OCI-LY1 (cell line): Measurements from ENCODE around the gene PTGES3L.

ENCODE experiments used
- H2AFZ ChIP-seq: fragments of 200-600 bp; sonication (generic), shearing (Covaris generic); 2 replicates; pipeline ENCODE4 v1.6.0; 2014; ENCODE audit warnings: antibody characterized with exemption, mild to moderate bottlenecking, low read length
- H3F3A ChIP-seq: fragments of 200-600 bp; sonication (generic), shearing (Covaris generic); 2 replicates; pipeline ENCODE4 v1.6.0; 2014; ENCODE audit warnings: mild to moderate bottlenecking, antibody characterized with exemption, low read length, moderate library complexity; ENCODE audit not compliant: insufficient read depth
- H3K27ac ChIP-seq: fragments of 200-600 bp; sonication (generic); 2 replicates; pipeline ENCODE4 v1.5.1; 2014; ENCODE audit warnings: low read length, mixed run types, mild to moderate bottlenecking, low read depth; ENCODE audit not compliant: poor library complexity, severe bottlenecking
- H3K27me3 ChIP-seq: fragments of 200-600 bp; sonication (generic); 2 replicates; pipeline ENCODE4 v1.6.0; 2014; ENCODE audit warnings: antibody characterized with exemption, mild to moderate bottlenecking, low read length, moderate library complexity; ENCODE audit not compliant: insufficient read depth
- H3K36me3 ChIP-seq: fragments of 200-600 bp; sonication (generic); 2 replicates; pipeline ENCODE4 v1.6.1; 2014; ENCODE audit warnings: mild to moderate bottlenecking, antibody characterized with exemption, low read length, moderate library complexity, mixed read lengths; ENCODE audit not compliant: insufficient read depth
- H3K4me1 ChIP-seq: fragments of 200-600 bp; sonication (generic); 2 replicates; pipeline ENCODE4 v1.5.1; 2014; ENCODE audit warnings: mild to moderate bottlenecking, low read length, moderate library complexity; ENCODE audit not compliant: insufficient read depth, severe bottlenecking
- H3K4me2 ChIP-seq: fragments of 200-600 bp; sonication (generic), shearing (Covaris generic); 2 replicates; pipeline ENCODE4 v1.6.1; 2014; ENCODE audit warnings: low read length
- H3K4me3 ChIP-seq: fragments of 200-600 bp; sonication (generic); 2 replicates; pipeline ENCODE4 v1.5.1; 2014; ENCODE audit warnings: low read length, low read depth, mild to moderate bottlenecking, mixed read lengths; ENCODE audit not compliant: poor library complexity, severe bottlenecking
- H3K79me2 ChIP-seq: fragments of 200-600 bp; shearing (Covaris generic); 2 replicates; pipeline ENCODE4 v1.6.1; 2016; ENCODE audit warnings: mixed run types, low read length, mixed read lengths; ENCODE audit not compliant: insufficient read depth
- H3K9ac ChIP-seq: fragments of 200-600 bp; sonication (generic), shearing (Covaris generic); 2 replicates; pipeline ENCODE4 v1.6.1; 2014; ENCODE audit warnings: mild to moderate bottlenecking, low read length, mixed read lengths
- H3K9me2 ChIP-seq: fragments of 200-600 bp; sonication (generic), shearing (Covaris generic); 2 replicates; pipeline ENCODE4 v1.6.1; 2014; ENCODE audit warnings: low read depth, mild to moderate bottlenecking, low read length, mixed read lengths
- H3K9me3 ChIP-seq: fragments of 200-600 bp; shearing (Covaris generic); 2 replicates; pipeline ENCODE4 v1.6.1; 2014; ENCODE audit warnings: low read length, mixed read lengths
- H4K20me1 ChIP-seq: fragments of 200-600 bp; sonication (generic), shearing (Covaris generic); 2 replicates; pipeline ENCODE4 v1.6.0; 2016; ENCODE audit warnings: mild to moderate bottlenecking, low read length; ENCODE audit not compliant: insufficient read depth
- EZH2 ChIP-seq: fragments of 200-600 bp; sonication (generic), shearing (Covaris generic); IDR thresholded peaks from 2 replicates; pipeline ENCODE4 v1.8.0; 2017; ENCODE audit warnings: borderline replicate concordance, mixed run types, mild to moderate bottlenecking, antibody characterized with exemption, low read length, moderate library complexity, mixed read lengths
- TF ChIP-seq, protein P1 (sequence below): fragments of 200-600 bp; sonication (generic), shearing (Covaris generic); IDR thresholded peaks from 2 replicates; pipeline ENCODE4 v1.5.1; 2017; ENCODE audit warnings: mild to moderate bottlenecking, antibody characterized with exemption, low read length, moderate library complexity, mixed read lengths

Gene PTGES3L

DNA sequence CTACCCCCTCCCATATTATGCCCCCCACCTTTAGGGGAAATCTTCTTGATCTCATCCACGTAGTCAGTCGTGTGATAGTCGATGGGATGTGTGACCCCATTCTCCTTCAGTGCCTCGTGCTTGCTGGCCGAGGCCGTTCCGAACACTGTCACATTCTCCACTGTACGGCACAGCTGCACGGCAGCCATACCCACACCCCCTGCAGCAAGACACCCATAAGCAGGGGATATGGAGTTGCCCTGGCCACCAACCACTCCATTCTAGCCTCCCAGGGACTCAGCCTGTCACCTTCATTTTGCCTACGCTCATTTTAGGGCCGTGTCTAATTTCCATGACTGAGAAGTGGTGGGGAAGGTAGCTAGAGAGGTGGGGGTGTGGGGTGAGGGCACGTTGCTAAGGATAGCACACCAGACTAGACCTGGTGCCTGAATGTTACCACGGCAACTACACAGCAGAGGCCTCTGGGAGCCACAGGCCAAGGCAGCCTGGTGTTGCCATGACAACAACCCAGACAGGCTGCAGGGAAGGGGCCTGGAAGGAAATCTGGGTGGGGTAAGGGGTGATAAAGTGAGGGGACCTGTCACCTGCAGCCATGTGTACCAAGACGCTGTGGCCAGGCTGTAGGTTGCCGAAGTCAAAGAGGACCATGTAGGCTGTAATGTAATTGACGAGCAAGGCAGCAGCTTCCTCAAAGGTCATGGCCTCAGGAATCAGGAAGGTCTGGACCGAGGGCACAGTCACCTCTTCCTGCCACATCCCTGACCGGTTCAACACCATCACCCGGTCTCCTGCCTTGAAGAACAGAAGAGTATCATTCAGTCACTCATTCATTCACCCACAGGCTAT is 38.4 kb upstream of the PTGES3L start:
- no peak overlapping the region for H3K4me3 ChIP-seq
- H2AFZ ChIP-seq: no peak overlapping the region
- no peaks in the 10 kb centered on the region for H3F3A ChIP-seq
- TF ChIP-seq EZH2: no peak
- TF ChIP-seq, protein P1, sequence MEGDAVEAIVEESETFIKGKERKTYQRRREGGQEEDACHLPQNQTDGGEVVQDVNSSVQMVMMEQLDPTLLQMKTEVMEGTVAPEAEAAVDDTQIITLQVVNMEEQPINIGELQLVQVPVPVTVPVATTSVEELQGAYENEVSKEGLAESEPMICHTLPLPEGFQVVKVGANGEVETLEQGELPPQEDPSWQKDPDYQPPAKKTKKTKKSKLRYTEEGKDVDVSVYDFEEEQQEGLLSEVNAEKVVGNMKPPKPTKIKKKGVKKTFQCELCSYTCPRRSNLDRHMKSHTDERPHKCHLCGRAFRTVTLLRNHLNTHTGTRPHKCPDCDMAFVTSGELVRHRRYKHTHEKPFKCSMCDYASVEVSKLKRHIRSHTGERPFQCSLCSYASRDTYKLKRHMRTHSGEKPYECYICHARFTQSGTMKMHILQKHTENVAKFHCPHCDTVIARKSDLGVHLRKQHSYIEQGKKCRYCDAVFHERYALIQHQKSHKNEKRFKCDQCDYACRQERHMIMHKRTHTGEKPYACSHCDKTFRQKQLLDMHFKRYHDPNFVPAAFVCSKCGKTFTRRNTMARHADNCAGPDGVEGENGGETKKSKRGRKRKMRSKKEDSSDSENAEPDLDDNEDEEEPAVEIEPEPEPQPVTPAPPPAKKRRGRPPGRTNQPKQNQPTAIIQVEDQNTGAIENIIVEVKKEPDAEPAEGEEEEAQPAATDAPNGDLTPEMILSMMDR: no peak
- no peaks in the 10 kb centered on the region for H3K27me3 ChIP-seq
- no peaks in the 10 kb centered on the region for H3K9me3 ChIP-seq
- peaks cover 7% of the 10 kb centered on the region; the same call in 1 of the 2 replicates for H3K36me3 ChIP-seq
- no peaks in the 10 kb centered on the region for H3K79me2 ChIP-seq
- no peak overlapping the region for H3K27ac ChIP-seq
- H3K9me2 ChIP-seq: no peaks in the 10 kb centered on the region
- no peak overlapping the region for H3K4me2 ChIP-seq
- H3K4me1 ChIP-seq: peaks cover 16% of the 10 kb centered on the region
- no peaks in the 10 kb centered on the region for H4K20me1 ChIP-seq
- no peak overlapping the region for H3K9ac ChIP-seq

DNA sequence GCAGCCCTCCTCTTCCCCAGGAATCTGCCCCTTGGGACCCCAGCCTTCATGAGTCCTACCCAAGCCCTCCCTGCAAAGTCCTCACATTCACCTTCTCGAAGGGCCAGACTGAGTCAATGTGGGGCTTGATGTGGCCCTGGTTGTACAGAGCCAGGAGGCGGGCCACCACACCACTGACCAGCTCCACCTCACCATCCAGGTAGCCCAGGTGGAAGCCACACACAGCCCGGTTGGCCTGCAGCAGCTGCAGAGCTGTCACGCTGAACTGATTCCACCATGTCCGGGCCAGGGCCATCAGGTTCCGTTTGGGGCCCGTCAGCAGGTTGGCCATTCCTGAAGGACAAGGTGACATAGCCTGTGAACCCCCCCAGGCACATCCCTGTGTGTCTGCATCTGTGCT is 36.3 kb upstream of the PTGES3L start:
- H3K27me3 ChIP-seq: no peaks in the 10 kb centered on the region
- H3K36me3 ChIP-seq: peaks cover 7% of the 10 kb centered on the region; the same call in 1 of the 2 replicates
- H3F3A ChIP-seq: no peaks in the 10 kb centered on the region
- H3K27ac ChIP-seq: no peak overlapping the region
- H3K4me2 ChIP-seq: no peak overlapping the region
- no peak overlapping the region for H3K4me3 ChIP-seq
- TF ChIP-seq, protein P1: no peak
- no peak for TF ChIP-seq EZH2
- no peaks in the 10 kb centered on the region for H3K9me2 ChIP-seq
- peaks cover 15% of the 10 kb centered on the region for H3K4me1 ChIP-seq
- H3K9ac ChIP-seq: no peak overlapping the region
- H2AFZ ChIP-seq: no peak overlapping the region
- H3K9me3 ChIP-seq: no peaks in the 10 kb centered on the region
- no peaks in the 10 kb centered on the region for H3K79me2 ChIP-seq
- no peaks in the 10 kb centered on the region for H4K20me1 ChIP-seq

DNA sequence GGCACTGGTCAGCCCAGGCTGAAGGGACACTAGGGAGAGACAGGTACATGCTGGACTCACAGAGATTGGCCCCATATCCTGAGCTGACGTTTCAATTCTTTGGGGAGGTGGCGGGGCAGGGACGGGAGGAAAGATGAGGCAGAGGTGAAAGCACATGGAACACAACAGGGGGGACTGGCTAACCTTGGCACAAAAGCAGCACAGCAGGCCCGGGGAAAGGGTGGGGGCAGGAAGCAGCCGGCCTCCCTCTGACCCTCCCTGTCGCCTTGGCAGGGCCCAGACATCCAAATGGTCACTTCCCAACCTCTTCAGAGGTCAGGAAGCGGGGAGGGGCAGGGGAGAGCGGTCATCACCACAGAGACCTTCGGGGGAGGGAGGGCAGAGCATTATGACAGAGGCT is 35.7 kb upstream of the PTGES3L start:
- no peaks in the 10 kb centered on the region for H3K27me3 ChIP-seq
- no peak overlapping the region for H3K4me2 ChIP-seq
- no peak overlapping the region for H3K9ac ChIP-seq
- no peaks in the 10 kb centered on the region for H3K79me2 ChIP-seq
- peaks cover 9% of the 10 kb centered on the region for H3K4me1 ChIP-seq
- H3K9me3 ChIP-seq: no peaks in the 10 kb centered on the region
- H3K36me3 ChIP-seq: peaks cover 7% of the 10 kb centered on the region; the same call in 1 of the 2 replicates
- H3K9me2 ChIP-seq: no peaks in the 10 kb centered on the region
- no peak overlapping the region for H3K4me3 ChIP-seq
- no peaks in the 10 kb centered on the region for H3F3A ChIP-seq
- no peak overlapping the region for H3K27ac ChIP-seq
- no peak overlapping the region for H2AFZ ChIP-seq
- no peaks in the 10 kb centered on the region for H4K20me1 ChIP-seq
- no peak for TF ChIP-seq EZH2
- TF ChIP-seq, protein P1: no peak
